ENCODE measurements around the gene BRF1. TPM values are rescaled to one million over a fixed set of nuclear protein-coding genes. Genes with fewer than 3 reads are reported as not detected.

BRF1 gene, protein sequence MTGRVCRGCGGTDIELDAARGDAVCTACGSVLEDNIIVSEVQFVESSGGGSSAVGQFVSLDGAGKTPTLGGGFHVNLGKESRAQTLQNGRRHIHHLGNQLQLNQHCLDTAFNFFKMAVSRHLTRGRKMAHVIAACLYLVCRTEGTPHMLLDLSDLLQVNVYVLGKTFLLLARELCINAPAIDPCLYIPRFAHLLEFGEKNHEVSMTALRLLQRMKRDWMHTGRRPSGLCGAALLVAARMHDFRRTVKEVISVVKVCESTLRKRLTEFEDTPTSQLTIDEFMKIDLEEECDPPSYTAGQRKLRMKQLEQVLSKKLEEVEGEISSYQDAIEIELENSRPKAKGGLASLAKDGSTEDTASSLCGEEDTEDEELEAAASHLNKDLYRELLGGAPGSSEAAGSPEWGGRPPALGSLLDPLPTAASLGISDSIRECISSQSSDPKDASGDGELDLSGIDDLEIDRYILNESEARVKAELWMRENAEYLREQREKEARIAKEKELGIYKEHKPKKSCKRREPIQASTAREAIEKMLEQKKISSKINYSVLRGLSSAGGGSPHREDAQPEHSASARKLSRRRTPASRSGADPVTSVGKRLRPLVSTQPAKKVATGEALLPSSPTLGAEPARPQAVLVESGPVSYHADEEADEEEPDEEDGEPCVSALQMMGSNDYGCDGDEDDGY
- 26.8 and 27.2 TPM in 2 replicates for total RNA-seq

DNA sequence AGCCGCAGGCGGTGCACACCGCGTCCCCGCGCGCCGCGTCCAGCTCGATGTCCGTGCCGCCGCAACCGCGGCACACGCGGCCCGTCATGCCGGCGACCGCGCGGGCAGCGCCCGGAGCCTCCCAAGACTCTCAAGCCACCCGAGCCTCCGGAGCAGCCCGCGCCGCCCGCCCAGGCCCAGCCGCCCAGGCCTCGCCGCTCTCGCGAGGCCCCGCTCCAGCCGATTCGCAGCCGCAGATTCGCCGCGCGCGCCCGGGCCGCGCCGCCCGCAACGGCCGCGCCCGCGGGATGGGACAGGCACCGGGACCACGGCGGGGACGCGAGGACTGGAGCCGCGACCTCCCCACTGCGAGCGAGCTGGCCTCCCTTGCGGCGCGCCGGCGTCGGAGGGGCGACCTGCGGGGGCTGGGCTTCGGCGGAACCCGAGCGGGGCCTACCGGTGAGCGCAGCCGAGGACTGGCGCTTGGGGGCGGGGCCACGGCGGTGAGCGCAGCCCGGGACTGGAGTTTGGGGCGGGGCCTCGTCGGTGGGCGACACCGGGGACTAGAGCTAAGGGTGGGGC lies at the start of gene BRF1:
Gene BRF1 (minus strand): TSS at position 460 of the 561 bp plus-strand sequence. CDS start 372 bp downstream, at position 88.

DNA sequence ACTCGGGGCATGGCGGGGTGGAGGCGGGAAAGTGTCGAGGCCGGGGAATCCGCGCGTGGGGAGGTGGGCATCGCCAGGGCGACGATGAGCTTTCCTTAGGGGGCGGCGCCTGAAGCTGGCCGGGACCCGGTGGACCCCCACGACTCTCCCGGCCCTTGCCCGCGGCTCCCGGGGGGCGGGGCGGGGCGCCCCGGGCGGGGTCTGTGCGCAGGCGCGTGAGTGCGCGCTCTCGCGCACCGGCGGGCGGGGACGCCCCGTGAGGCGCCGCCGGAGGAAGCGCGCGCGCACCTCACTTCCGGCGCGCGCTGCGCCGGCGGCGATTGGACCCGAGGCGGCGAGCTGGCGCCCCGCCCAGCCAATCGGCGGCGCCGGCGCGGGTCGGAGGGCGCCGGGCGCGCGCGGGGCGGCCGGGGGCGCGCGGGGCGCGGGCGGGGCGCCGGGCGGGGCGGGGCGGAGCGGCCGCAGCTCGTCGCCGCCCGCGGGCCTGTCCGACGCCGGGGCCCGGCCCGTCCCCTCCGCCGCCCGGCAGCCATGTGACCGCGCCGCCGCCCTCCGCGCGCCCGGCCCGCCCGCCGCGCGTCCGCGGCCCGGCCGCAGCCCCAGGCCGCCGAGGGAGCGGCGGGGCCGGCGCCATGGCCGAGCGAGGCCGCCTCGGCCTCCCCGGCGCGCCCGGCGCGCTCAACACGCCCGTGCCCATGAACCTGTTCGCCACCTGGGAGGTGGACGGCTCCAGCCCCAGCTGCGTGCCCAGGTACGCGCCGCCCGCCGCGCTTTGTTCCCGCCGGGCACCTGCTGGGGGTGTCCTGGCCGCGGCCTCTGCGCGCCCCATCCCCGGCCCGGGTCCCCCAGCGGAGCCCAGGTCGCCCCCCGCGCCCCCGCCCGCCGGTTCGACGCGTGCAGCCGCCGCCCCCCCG lies 13.7 kb upstream of the BRF1 start, which contains the start of gene PACS2:
Gene PACS2 (plus strand): TSS at position 462 of the 914 bp plus-strand sequence. CDS start 171 bp downstream, at position 633.

DNA sequence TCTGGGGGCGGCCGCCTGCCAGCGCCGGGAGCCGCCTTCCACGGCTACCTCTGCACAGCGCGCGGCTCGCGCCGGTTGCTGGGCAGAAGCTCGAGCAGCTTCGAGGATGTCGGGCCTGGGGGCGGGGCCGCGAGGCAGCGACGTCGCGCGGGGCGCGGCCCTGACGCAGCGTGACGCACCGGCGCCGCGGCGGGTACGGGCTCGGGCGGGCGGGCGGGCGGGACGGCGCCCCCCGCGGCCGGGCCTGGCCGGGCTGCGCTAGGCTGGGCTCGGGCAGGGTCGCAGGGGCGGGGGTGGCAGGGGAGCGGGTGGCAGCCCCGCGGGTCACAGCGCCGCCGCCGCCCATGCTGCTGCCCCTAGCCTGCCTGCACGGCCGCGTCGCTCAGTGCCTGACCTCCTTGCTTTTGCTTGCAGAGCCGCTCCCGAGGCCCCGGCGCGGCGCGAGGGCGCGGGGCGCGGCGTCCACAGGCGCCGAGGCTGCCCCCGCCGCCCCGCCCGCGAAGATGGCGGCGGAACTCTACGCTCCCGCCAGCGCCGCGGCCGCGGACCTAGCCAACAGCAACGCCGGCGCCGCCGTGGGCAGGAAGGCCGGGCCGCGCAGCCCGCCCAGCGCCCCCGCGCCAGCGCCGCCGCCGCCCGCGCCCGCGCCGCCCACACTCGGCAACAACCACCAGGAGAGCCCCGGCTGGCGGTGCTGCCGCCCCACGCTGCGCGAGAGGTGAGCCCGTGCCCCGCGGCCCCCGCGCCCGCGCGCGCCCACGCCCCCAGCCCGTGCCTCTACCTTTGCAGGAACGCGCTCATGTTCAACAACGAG lies 52.2 kb downstream of the BRF1 start, which contains the start of gene BTBD6:
Gene BTBD6 (plus strand): TSS at position 166 of the 814 bp plus-strand sequence. CDS start 179 bp downstream, at position 345.

DNA sequence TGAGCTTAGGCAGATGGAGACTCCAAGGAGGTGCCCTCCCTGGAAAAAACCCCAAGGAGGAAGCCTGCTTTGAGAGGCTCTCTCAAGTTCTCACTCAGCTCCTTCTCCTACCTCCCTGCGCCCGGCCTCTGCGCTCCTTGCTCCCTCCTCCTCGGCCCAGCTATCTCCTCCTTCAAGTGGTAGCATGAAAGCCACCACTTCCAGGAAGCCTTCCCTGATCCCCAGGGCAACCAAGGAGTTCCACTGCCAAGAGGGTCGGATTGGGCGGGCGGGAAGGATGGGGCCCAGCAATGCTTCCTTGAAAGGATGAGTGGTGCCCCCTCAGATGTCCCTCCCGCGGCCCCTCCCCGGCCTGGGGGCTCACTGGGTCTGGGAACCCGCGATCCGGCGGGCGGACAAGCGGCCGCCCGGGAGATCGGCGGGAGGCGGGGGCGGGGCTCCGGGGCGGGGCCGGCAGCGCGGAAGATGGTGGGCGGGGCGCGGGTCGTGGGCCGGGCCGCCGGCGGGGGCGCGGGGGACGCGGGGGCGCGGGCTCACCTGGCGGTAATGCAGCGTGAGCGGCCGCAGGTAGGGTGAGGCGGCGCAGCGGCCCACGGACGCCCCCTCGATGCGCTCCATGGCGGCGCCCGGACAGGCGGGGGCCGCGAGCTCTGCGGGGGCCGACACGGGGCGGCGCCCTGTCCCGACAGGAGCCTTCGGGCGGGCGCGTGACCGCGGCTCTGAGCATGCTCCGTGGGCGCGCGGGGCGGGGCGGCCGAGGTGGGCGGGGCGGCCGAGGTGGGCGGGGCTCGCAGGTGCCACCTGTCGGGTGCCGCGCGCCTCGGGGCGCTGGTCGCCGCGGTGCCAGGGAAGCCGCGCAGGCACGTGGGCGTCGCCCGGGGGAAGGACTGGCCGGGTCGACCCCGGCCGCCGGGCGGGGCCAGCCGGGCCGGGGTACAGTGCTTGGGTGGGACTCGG lies 119.9 kb downstream of the BRF1 start, which contains the start of gene NUDT14:
Gene NUDT14 (minus strand): TSS at position 721 of the 957 bp plus-strand sequence. CDS start 103 bp downstream, at position 618.

DNA sequence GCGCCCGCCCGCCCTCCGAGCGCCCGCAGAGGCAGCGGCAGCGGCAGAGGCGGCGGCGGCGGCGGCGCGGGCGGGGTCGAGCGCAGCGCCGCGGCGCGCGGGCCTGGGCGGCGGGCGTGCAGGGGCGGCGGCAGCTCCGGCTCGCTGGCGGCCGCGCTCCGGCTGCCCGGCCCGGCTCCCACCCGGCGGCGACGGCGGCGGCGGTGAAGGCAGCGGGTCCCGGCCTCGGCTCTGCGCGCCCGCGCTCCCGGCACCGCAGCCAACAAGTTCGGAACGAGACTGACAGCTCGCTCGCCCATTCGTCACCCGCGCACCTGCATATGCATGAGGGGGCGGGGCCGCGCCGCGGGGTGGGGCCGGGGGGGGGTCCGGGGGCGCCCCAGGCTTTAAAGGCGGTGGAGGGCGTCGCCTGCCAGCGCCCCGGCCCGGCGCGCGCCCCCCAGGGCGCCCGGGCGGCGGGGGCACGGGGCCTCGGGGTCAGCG lies 132.3 kb downstream of the BRF1 start, which contains the start of gene JAG2:
Gene JAG2 (minus strand): TSS at position 281 of the 483 bp plus-strand sequence. CDS start 356 bp downstream, outside the sequence.

Other genes with a start within 250 kb of the BRF1 start
- not detected in 2 replicates for gene GPR132, start 235.6 kb downstream of the BRF1 start, total RNA-seq
- gene JAG2, start 132.2 kb downstream of the BRF1 start, total RNA-seq, result 0.30 and 0.50 TPM in 2 replicates
- 6.1 and 6.7 TPM in 2 replicates for gene NUDT14, start 119.7 kb downstream of the BRF1 start, total RNA-seq
- 56.2 and 63.7 TPM in 2 replicates for gene BTBD6, start 52.5 kb downstream of the BRF1 start, total RNA-seq
- 40.3 and 40.5 TPM in 2 replicates for gene PACS2, start 13.7 kb upstream of the BRF1 start, total RNA-seq
- under 0.01 TPM in 1 of 2 replicates, not detected in the other for gene TEX22, start 97.5 kb upstream of the BRF1 start, total RNA-seq
- gene MTA1, start 118.8 kb upstream of the BRF1 start, total RNA-seq, result 39.2 and 47.0 TPM in 2 replicates
- 102 and 104 TPM in 2 replicates for gene CRIP2, start 173.8 kb upstream of the BRF1 start, total RNA-seq
- 1.7 and 3.3 TPM in 2 replicates for gene CRIP1, start 185.9 kb upstream of the BRF1 start, total RNA-seq
- 16.3 and 19.2 TPM in 2 replicates for gene TEDC1, start 190.2 kb upstream of the BRF1 start, total RNA-seq
- 9.1 and 11.4 TPM in 2 replicates for gene TMEM121, start 225.6 kb upstream of the BRF1 start, total RNA-seq